KMS-11 (cell line): Measurements from ENCODE around the gene SYNPR.
"Not testable (repeated sequence)": the region's sequence is repeated elsewhere in the genome, so short reads cannot be mapped to it uniquely, and the experiment has no call there.

Source experiments
- H2AFZ ChIP-seq: fragments of 200-600 bp; sonication (generic); 2 replicates; pipeline ENCODE4 v1.6.1; 2016; ENCODE audit warnings: antibody characterized with exemption, mixed run types, low read depth
- H3K27ac ChIP-seq: fragments of 200-600 bp; sonication (generic); 2 replicates; pipeline ENCODE4 v1.6.1; 2016; ENCODE audit warnings: mild to moderate bottlenecking, mixed run types
- H3K27me3 ChIP-seq: fragments of 200-600 bp; sonication (generic); 2 replicates; pipeline ENCODE4 v1.6.1; 2017; ENCODE audit warnings: mild to moderate bottlenecking, low read depth, mixed run types, moderate library complexity; ENCODE audit not compliant: insufficient read depth
- H3K36me3 ChIP-seq: fragments of 200-600 bp; sonication (generic); 2 replicates; pipeline ENCODE4 v1.6.1; 2017; ENCODE audit warnings: mild to moderate bottlenecking, mixed run types; ENCODE audit not compliant: insufficient read depth
- H3K4me1 ChIP-seq: fragments of 200-600 bp; sonication (generic); 2 replicates; pipeline ENCODE4 v1.6.1; 2016; ENCODE audit warnings: mild to moderate bottlenecking, low read depth, mixed run types; ENCODE audit not compliant: poor library complexity, severe bottlenecking
- H3K4me2 ChIP-seq: fragments of 200-600 bp; sonication (generic); 2 replicates; pipeline ENCODE4 v1.7.0; 2016; ENCODE audit warnings: mild to moderate bottlenecking, mixed run types
- H3K4me3 ChIP-seq: fragments of 200-600 bp; sonication (generic); IDR thresholded peaks from 2 replicates; pipeline ENCODE4 v1.6.1; 2017; ENCODE audit warnings: low read depth, low read length, mixed read lengths; ENCODE audit not compliant: insufficient read depth
- H3K79me2 ChIP-seq: fragments of 200-600 bp; sonication (generic); 2 replicates; pipeline ENCODE4 v1.6.1; 2016; ENCODE audit warnings: low read depth, mixed run types; ENCODE audit not compliant: insufficient read depth
- H3K9ac ChIP-seq: fragments of 200-600 bp; sonication (generic); 2 replicates; pipeline ENCODE4 v1.6.1; 2016; ENCODE audit warnings: mild to moderate bottlenecking, mixed run types
- H4K20me1 ChIP-seq: fragments of 200-600 bp; sonication (generic); 2 replicates; pipeline ENCODE4 v1.6.1; 2016; ENCODE audit warnings: mild to moderate bottlenecking, mixed run types; ENCODE audit not compliant: insufficient read depth
- TF ChIP-seq, protein P1 (sequence below): fragments of 200-600 bp; sonication (generic); conservative IDR thresholded peaks from 2 replicates; pipeline ENCODE4 v1.6.1; 2017; ENCODE audit warnings: low read depth, mild to moderate bottlenecking, antibody characterized with exemption, low read length, moderate library complexity, mixed read lengths

The SYNPR gene

DNA sequence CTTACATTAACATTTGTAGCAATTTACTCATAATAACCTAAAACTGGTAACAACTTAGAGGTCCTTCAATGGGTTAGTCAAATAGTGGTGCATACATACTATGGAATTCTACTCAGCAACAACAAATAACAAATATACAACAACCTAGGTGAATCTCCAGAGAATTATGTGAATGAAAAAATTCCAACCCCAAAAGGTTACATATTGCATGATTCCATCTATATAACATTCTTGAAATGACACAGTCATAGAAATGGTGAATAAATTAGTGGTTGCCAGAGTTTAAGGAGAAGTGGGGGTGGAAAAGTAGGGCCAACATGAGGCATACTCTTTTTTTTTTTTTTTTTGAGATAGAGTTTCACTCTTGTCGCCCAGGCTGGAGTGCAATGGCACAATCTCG, 361.7 kb downstream of the SYNPR start:
- Histone ChIP-seq H3K4me1 (no peaks in the 10 kb centered on the region), H3K27me3 (no peaks in the 10 kb centered on the region), H3K9ac (no peak overlapping the region), H3K79me2 (no peaks in the 10 kb centered on the region), H2AFZ (no peak overlapping the region), H3K27ac (no peak overlapping the region), H4K20me1 (no peaks in the 10 kb centered on the region), H3K4me3 (no peak overlapping the region), H3K4me2 (no peak overlapping the region), H3K36me3 (no peaks in the 10 kb centered on the region)
- TF ChIP-seq, protein P1, sequence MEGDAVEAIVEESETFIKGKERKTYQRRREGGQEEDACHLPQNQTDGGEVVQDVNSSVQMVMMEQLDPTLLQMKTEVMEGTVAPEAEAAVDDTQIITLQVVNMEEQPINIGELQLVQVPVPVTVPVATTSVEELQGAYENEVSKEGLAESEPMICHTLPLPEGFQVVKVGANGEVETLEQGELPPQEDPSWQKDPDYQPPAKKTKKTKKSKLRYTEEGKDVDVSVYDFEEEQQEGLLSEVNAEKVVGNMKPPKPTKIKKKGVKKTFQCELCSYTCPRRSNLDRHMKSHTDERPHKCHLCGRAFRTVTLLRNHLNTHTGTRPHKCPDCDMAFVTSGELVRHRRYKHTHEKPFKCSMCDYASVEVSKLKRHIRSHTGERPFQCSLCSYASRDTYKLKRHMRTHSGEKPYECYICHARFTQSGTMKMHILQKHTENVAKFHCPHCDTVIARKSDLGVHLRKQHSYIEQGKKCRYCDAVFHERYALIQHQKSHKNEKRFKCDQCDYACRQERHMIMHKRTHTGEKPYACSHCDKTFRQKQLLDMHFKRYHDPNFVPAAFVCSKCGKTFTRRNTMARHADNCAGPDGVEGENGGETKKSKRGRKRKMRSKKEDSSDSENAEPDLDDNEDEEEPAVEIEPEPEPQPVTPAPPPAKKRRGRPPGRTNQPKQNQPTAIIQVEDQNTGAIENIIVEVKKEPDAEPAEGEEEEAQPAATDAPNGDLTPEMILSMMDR: no peak

DNA sequence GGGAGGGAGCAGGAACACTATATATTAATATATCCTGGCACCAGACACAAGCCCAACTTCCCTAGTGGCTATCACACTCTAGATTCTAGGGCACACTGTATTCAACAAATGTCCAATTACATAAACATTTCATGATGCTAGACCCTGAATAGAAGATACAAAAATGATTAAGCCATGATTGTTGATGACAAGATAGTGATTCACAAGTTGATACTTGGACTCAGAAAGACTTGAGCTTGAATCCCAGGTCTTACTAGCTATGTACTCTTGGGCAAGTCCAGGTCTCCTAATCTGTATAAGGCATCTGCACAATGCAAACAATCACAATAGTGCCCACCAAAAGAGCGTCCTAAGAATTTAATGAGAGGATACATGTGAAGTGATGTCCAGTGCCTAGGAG, 364.4 kb downstream of the SYNPR start:
- H3K4me3 ChIP-seq: no peak overlapping the region
- no peaks in the 10 kb centered on the region for H3K27me3 ChIP-seq
- H3K9ac ChIP-seq: no peak overlapping the region
- no peak overlapping the region for H3K4me2 ChIP-seq
- H3K79me2 ChIP-seq: no peaks in the 10 kb centered on the region
- H4K20me1 ChIP-seq: no peaks in the 10 kb centered on the region
- H3K4me1 ChIP-seq: no peaks in the 10 kb centered on the region
- TF ChIP-seq, protein P1: no peak
- H3K36me3 ChIP-seq: no peaks in the 10 kb centered on the region
- no peak overlapping the region for H2AFZ ChIP-seq
- H3K27ac ChIP-seq: no peak overlapping the region

DNA sequence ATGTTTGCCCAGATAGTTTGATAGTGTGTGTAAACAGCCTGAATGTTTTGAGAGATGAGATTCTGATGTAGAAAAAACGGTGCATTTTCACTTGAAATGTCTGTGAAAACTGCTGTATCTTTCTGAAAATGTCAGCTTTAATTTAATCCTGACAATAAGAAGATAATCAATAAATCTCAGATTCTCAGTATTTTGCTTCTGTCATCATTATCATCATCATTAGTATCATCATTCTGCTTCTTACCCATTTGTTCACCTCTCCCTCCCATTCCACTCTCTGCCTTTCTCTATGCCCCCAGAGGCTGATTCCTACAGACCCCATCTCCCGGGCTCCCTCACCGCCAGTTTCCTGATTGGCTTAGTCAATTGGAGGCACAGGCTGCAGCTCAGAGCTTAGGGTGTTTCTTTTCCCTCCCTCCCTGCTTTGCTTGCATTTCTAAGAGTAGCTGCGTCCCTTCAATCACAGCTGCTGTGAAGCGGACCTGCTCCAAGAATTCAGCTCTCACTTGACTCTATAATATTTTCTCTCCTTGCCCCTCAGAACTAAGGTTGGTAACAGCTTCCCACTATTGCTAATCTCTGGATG, 366.2 kb downstream of the SYNPR start:
- no peaks in the 10 kb centered on the region for H3K36me3 ChIP-seq

DNA sequence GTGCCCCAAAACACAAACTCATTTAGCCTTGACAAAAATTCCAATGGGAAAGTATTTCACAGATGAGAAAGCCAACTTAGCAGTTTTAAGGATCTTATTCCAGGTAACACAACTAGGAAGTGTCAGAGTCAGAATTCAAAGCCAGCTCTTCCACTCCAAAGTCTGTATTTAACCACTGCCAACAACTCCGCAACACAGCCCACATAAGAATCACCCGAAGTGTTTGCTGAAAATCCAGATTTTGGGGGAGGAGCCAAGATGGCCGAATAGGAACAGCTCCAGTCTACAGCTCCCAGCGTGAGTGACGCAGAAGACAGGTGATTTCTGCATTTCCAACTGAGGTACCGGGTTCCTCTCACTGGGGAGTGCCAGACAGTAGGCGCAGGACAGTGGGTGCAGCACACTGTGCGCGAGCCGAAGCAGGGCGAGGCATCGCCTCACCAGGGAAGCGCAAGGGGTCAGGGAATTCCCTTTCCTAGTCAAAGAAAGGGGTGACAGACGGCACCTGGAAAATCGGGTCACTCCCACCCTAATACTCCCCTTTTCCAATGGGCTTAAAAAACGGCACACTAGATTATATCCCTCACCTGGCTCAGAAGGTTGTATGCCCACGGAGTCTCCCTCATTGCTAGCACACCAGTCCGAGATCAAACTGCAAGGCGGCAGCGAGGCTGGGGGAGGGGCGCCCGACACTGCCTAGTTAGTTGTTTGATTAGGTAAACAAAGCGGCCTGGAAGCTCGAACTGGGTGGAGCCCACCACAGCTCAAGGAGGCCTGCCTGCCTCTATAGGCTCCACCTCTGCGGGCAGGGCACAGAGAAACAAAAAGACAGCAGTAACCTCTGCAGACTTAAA, 367.0 kb downstream of the SYNPR start:
- not testable (repeated sequence) for H3K4me2 ChIP-seq, H3K9ac ChIP-seq, H4K20me1 ChIP-seq, H3K27ac ChIP-seq, H3K4me3 ChIP-seq, H3K36me3 ChIP-seq, H3K4me1 ChIP-seq, H2AFZ ChIP-seq, H3K79me2 ChIP-seq, H3K27me3 ChIP-seq

More for the DNA sequence above, 366.2 kb downstream of the SYNPR start:
- Histone ChIP-seq H3K27ac (no peak overlapping the region), H3K4me1 (no peaks in the 10 kb centered on the region), H2AFZ (no peak overlapping the region), H3K27me3 (no peaks in the 10 kb centered on the region), H3K4me3 (no peak overlapping the region), H3K9ac (no peak overlapping the region), H3K79me2 (no peaks in the 10 kb centered on the region), H4K20me1 (no peaks in the 10 kb centered on the region), H3K4me2 (no peak overlapping the region)
- TF ChIP-seq, protein P1: no peak

DNA sequence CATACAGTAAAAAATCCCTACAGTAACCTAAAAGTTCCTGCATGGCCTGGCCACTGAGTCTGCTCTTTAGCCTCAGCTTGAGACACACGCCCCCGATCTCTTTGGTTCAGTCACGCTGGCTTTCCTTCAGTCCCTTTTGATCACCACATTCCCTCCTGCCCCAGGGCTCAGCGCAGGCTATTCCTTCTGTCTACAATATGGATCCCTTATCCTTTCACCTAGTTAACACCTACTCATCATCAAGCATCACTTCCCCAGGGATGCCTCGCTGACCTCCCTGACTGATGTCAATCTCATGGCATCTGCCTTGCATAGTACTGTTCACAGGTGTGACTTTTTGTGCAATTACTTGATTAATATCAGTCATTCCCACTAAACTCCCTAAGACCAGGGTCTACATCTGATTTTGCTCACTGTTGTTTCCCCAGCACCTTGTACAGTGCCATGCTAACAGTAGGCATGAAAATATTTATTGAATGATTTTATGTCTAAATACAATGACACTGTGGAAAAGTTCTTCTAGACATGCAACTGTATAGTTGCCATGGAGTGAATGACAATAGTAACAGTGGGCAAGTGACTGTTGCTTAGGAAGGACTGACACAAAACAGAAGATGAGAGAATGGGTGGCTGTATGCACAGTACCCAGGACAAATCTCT, 374.1 kb downstream of the SYNPR start, which contains the start of gene SNTN:
TSS of gene SNTN (plus strand) at position 610 of the 660 bp plus-strand sequence. CDS start at position 623, 13 bp downstream.
- no peak within 1 kb of the TSS for H3K9ac ChIP-seq
- no peaks in the 10 kb centered on the region for H3K4me1 ChIP-seq
- no peak within 1 kb of the TSS for H3K4me2 ChIP-seq
- no peaks in the 10 kb centered on the region for H3K79me2 ChIP-seq
- H3K36me3 ChIP-seq: no peaks in the 10 kb centered on the region
- no peaks in the 10 kb centered on the region for H3K27me3 ChIP-seq
- H3K27ac ChIP-seq: no peak within 1 kb of the TSS
- TF ChIP-seq, protein P1: no peak
- no peak within 1 kb of the TSS for H3K4me3 ChIP-seq
- no peaks in the 10 kb centered on the region for H4K20me1 ChIP-seq
- H2AFZ ChIP-seq: no peak within 1 kb of the TSS
